Transverse colon (tissue), 4 donors: ENCODE data around the gene OAS1. TPM values are rescaled to one million over a fixed set of nuclear protein-coding genes. Genes with fewer than 3 reads are reported as not detected.

Source experiments
- DNase-seq: peaks from one replicate; pipeline ENCODE4 v3.0.0-alpha.2; 2019
- H3K27ac ChIP-seq, 4 donors: fragments of 200-600 bp; sonication (generic); 2 replicates each; pipeline ENCODE4 v1.5.1; 2016 to 2018; ENCODE audit warnings: inconsistent platforms in 4 of 4
- H3K27me3 ChIP-seq: fragments of 200-600 bp; sonication (generic); 2 replicates; pipeline ENCODE4 v1.5.1; 2017; ENCODE audit warnings: inconsistent platforms
- H3K36me3 ChIP-seq, 4 donors: fragments of 200-600 bp; sonication (generic); 2 replicates each; pipeline ENCODE4 v1.5.1; 2017 to 2019; ENCODE audit warnings: inconsistent platforms in 4 of 4
- H3K4me1 ChIP-seq, 4 donors: fragments of 200-600 bp; sonication (generic); 2 replicates each; pipeline ENCODE4 v1.5.1; 2017 to 2020; ENCODE audit warnings: inconsistent platforms in 4 of 4
- H3K4me3 ChIP-seq, 4 donors: fragments of 200-600 bp; sonication (generic); 1 replicate in 1 of 4; 2 replicates in 3 of 4; pipeline versions ENCODE4 v1.5.1 to v1.6.1; 2017 to 2019; ENCODE audit warnings: inconsistent platforms in 4 of 4
- H3K9me3 ChIP-seq, 2 donors: fragments of 200-600 bp; sonication (generic); 2 replicates each; pipeline ENCODE4 v1.5.1; 2017 to 2019; ENCODE audit warnings: inconsistent platforms in 2 of 2
- EP300 ChIP-seq: sonication (generic); formaldehyde crosslinking; IDR thresholded peaks from one replicate; pipeline ENCODE4 v1.6.1; 2017; ENCODE audit warnings: antibody characterized with exemption, low read depth
- POLR2A ChIP-seq: fragments of 450-650 bp; IDR thresholded peaks from one replicate; pipeline ENCODE4 v1.6.1; 2016; ENCODE audit warnings: antibody characterized with exemption, mild to moderate bottlenecking, moderate library complexity
- POLR2AphosphoS5 ChIP-seq, 3 donors: sonication (generic); formaldehyde crosslinking; IDR thresholded peaks; one replicate each; pipeline ENCODE4 v1.6.1; 2016; ENCODE audit warnings: antibody characterized with exemption in 3 of 3
- WGBS, 2 donors: methylation state at CpG; one replicate each; pipeline ENCODE4 v1.1.5; 2018; ENCODE audit warnings: low coverage in 1 of 2; 5-methylcytosine and 5-hydroxymethylcytosine counted together
- in situ Hi-C, 4 donors: fragments of 200-750 bp; cut with MboI; loops; one replicate each; pipeline versions ENCODE4 v1.15.0 to v1.15.1; 2017; ENCODE audit warnings: low sequenced_read_pairs in 3 of 4, low pct_ligation_motif_present in 1 of 4, low pct_unique_long_range_greater_than_20kb in 1 of 4
- intact Hi-C: fragments of 100-400 bp; cut with DNase I; formaldehyde crosslinking; loops from one replicate; pipeline ENCODE4 v1.15.1; 2023; ENCODE audit warnings: low total_unique reads
- total RNA-seq, 4 donors: library from RNA; depleted of rRNA; stranded (reverse); fragments of >200 nt; gene quantifications; one replicate each; pipeline ENCODE4 v1.1.0, GENCODE V29; 2016
- TF ChIP-seq, protein P1 (sequence below), 5 experiments: fragments of 200-600 bp in 3 of 5; fragments of 450-650 bp in 2 of 5; sonication (generic) in 3 of 5; IDR thresholded peaks; 1 replicate in 2 of 5; 2 replicates in 3 of 5; pipeline ENCODE4 v1.5.1; 2016 to 2017; ENCODE audit warnings: antibody characterized with exemption in 5 of 5, inconsistent platforms in 3 of 5, mild to moderate bottlenecking in 2 of 5, moderate library complexity in 1 of 5

OAS1 gene
- total RNA-seq, 4 donors from 2014 or later: 30.1 to 101 (median 82.1) TPM

DNA sequence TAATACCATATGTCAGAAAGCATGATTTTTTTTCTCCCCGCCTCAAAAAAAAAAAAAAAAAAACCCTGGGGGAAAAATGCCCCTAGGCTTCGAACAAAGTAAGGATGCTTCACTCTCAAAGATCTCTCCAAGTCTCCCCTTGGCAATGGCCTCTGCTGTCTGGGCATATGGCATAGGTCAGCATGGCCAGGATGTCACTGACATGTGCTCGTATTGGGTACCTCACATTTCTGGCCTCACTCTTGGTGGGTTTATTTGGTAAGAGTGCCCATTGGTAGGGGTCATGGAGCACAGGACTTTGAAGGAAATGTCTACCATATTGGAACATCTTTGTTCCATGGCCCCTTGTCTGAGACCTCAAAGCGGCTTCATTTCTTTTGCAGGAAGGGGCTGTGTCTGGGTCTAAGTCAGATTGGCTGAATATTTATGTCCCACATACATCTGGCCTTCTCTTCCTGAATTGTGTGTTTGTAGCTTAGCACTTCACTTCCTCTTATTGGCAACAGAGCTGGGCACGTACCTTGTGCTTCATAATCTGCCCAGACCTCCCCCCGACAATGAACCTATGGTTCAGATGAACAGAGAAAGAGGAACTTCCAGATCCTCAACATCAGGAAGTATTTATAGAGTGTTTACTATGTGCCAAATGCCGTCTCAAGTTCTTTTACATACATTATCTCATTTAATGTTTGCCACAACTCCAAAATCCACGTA, 36.3 kb upstream of the OAS1 start:
- WGBS, 2 donors: 35 to 57% methylated on average over 6 to 8 of the region's 8 CpGs
- no peak for DNase-seq
- in situ Hi-C loops: no loop called here

DNA sequence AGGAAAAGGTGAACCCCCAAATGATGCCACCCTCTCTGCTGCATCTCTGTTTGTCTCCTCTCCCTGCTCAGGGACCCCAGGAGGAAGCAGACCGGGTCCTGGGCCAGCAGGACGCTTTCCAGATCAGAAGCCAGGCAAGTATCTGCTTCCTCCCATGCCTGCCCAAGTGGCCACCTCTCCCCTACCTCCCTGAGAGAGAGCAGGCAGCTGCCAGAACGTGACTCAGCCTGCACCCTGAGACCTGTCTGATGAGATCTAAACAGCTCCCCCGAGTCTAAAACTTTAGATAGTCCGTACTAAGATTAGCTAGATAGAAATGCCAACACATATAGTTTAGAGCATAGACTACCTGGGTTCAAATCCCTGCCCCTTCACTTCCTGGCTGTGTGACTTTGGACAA, 31.2 kb upstream of the OAS1 start:
- Histone ChIP-seq H3K27me3 (peaks cover 53% of the 10 kb centered on the region), H3K27ac (no peak overlapping the region), H3K4me3 (no peak overlapping the region), H3K4me1 (no peaks in the 10 kb centered on the region), H3K36me3 (no peaks in the 10 kb centered on the region), H3K9me3 (no peaks in the 10 kb centered on the region)
- no peak for DNase-seq
- TF ChIP-seq EP300: no peak
- no peak for TF ChIP-seq POLR2A
- TF ChIP-seq POLR2AphosphoS5 (IDR thresholded peaks at IDR 0.05): no peak
- TF ChIP-seq, protein P1, sequence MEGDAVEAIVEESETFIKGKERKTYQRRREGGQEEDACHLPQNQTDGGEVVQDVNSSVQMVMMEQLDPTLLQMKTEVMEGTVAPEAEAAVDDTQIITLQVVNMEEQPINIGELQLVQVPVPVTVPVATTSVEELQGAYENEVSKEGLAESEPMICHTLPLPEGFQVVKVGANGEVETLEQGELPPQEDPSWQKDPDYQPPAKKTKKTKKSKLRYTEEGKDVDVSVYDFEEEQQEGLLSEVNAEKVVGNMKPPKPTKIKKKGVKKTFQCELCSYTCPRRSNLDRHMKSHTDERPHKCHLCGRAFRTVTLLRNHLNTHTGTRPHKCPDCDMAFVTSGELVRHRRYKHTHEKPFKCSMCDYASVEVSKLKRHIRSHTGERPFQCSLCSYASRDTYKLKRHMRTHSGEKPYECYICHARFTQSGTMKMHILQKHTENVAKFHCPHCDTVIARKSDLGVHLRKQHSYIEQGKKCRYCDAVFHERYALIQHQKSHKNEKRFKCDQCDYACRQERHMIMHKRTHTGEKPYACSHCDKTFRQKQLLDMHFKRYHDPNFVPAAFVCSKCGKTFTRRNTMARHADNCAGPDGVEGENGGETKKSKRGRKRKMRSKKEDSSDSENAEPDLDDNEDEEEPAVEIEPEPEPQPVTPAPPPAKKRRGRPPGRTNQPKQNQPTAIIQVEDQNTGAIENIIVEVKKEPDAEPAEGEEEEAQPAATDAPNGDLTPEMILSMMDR (IDR thresholded peaks at IDR 0.05): no peak
- in situ Hi-C loops: no loop called here
- 32% methylated on average over 5 of the region's 5 CpGs; no CpG with 5 or more reads in 1 of the 2 donors for WGBS, 2 donors
- intact Hi-C loops: no loop called here

More for the DNA sequence above, 36.3 kb upstream of the OAS1 start:
- TF ChIP-seq, protein P1 (IDR thresholded peaks at IDR 0.05): no peak
- TF ChIP-seq POLR2AphosphoS5 (IDR thresholded peaks at IDR 0.05): no peak
- TF ChIP-seq POLR2A: no peak
- TF ChIP-seq EP300: no peak
- Histone ChIP-seq H3K4me3 (no peak overlapping the region), H3K4me1 (no peaks in the 10 kb centered on the region), H3K27ac (no peak overlapping the region), H3K27me3 (peaks cover 25% of the 10 kb centered on the region), H3K9me3 (no peaks in the 10 kb centered on the region), H3K36me3 (no peaks in the 10 kb centered on the region)
- intact Hi-C loops: no loop called here

GRCh38 chr12:112876506-112876905, 30.3 kb upstream of the OAS1 start:
- H3K4me1 ChIP-seq: no peaks in the 10 kb centered on the region
- H3K36me3 ChIP-seq: no peaks in the 10 kb centered on the region
- intact Hi-C loops: no loop called here
- no peaks in the 10 kb centered on the region for H3K9me3 ChIP-seq
- no peak overlapping the region for H3K4me3 ChIP-seq
- in situ Hi-C loops: no loop called here
- H3K27ac ChIP-seq: no peak overlapping the region
- peaks cover 57% of the 10 kb centered on the region for H3K27me3 ChIP-seq
- no peak for DNase-seq
- WGBS, 2 donors: 39% methylated on average over 11 of the region's 11 CpGs; no CpG with 5 or more reads in 1 of the 2 donors
- TF ChIP-seq POLR2AphosphoS5 (IDR thresholded peaks at IDR 0.05) (no peak), POLR2A (no peak), EP300 (no peak)
- TF ChIP-seq, protein P1 (IDR thresholded peaks at IDR 0.05): no peak

DNA sequence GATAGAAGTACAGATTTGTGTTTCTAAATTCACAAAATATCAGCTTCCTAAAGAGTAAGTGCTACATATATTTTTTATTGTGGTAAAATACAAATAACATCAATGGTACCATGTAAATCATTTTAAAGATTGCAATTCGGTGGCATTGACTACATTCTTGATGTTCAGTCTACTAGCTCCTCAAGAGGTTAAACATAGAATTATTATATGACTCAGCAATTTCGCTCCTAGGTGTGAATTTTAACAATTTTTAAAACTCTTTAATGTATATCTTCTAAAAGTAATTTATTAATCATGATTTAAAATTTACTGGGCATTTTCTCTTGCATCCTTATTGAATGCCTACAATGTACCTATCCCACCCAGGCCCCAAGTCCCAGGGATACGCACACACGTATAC, 29.8 kb upstream of the OAS1 start:
- H3K4me3 ChIP-seq: no peak overlapping the region
- H3K27me3 ChIP-seq: peaks cover 57% of the 10 kb centered on the region
- no peaks in the 10 kb centered on the region for H3K36me3 ChIP-seq
- intact Hi-C loops (no loop called here), in situ Hi-C loops (no loop called here)
- 56 to 64% methylated on average over 2 to 4 of the region's 4 CpGs for WGBS, 2 donors
- no peak overlapping the region for H3K27ac ChIP-seq
- no peaks in the 10 kb centered on the region for H3K9me3 ChIP-seq
- no peak for TF ChIP-seq POLR2AphosphoS5 (IDR thresholded peaks at IDR 0.05)
- TF ChIP-seq EP300: no peak
- TF ChIP-seq, protein P1 (IDR thresholded peaks at IDR 0.05): no peak
- TF ChIP-seq POLR2A: no peak
- DNase-seq: no peak
- no peaks in the 10 kb centered on the region for H3K4me1 ChIP-seq
